ENCODE measurements around the gene SPAG16.
A peak's percentile ranks its signal among the peaks of the same experiment; 100 is the strongest.

The SPAG16 gene

DNA sequence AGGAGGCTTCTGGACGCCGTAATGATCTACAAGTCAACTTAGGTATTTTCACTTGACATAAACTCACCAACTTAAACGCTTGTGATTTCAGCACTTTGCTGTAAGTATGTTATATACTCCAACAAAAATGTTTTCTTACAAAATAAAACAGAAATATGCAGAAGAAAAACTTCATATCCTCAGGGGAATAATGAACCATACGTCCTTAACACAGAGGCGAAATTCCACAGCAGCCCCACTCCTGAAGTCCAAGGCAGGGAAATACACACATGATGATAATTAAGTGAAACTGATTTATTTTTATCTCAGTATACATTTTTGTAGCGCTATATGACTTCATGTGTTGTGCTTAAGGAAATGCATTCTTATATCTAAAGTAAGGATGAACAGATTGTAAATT is 791.2 kb downstream of the SPAG16 start:
- no peak overlapping the region for H3K4me3 Mint-ChIP-seq
- no peak overlapping the region for H3K27ac Mint-ChIP-seq
- H3K27me3 Mint-ChIP-seq = no peaks in the 10 kb centered on the region
- no peak for ATAC-seq
- no peaks in the 10 kb centered on the region for H3K36me3 Mint-ChIP-seq
- H3K9me3 Mint-ChIP-seq = no peaks in the 10 kb centered on the region
- no peaks in the 10 kb centered on the region for H3K4me1 Mint-ChIP-seq

DNA sequence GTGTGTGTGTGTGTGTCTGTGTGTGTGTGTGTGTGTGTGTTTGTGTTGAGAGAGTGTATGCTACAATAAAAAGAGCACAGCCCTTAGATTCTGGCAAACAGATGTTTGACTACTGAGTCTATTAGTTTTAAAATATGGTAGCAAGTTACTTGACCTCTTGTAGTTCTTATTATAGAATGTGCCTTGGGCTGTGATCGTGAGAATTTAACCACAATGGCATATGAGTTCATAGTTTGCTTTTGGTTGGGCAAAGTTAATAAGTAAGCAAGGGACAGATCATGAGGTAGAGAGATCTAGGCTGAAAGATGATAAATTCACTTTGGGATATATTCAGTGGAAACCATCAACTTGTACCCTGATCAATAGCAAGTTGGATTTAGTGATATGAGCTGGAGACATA is 792.3 kb downstream of the SPAG16 start:
- no peak for ATAC-seq
- H3K27ac Mint-ChIP-seq = no peak overlapping the region
- H3K36me3 Mint-ChIP-seq = no peaks in the 10 kb centered on the region
- no peaks in the 10 kb centered on the region for H3K9me3 Mint-ChIP-seq
- no peak overlapping the region for H3K4me3 Mint-ChIP-seq
- no peaks in the 10 kb centered on the region for H3K4me1 Mint-ChIP-seq
- no peaks in the 10 kb centered on the region for H3K27me3 Mint-ChIP-seq

DNA sequence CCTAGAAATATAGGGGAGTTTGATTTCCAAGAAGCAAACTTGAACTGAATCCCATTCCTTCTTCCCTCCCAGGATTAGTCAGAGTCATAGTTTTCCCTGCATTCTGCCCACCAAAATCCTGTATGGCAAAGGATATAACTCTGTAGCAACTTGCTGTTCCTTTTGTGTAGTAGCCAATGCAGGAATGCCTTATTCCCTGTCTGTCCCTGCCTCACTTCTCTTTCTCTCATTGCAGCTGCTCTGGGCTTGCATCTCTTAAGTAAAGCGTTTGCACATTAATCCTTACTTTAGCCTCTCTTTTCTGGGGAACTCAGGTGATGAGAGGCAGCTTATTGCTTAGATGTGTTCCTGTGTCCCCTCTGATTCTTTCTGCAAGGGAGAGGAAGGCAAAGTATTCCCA is 793.5 kb downstream of the SPAG16 start:
- no peak for ATAC-seq
- H3K27me3 Mint-ChIP-seq = no peaks in the 10 kb centered on the region
- no peaks in the 10 kb centered on the region for H3K9me3 Mint-ChIP-seq
- H3K4me3 Mint-ChIP-seq = no peak overlapping the region
- no peak overlapping the region for H3K27ac Mint-ChIP-seq
- no peaks in the 10 kb centered on the region for H3K4me1 Mint-ChIP-seq
- no peaks in the 10 kb centered on the region for H3K36me3 Mint-ChIP-seq

DNA sequence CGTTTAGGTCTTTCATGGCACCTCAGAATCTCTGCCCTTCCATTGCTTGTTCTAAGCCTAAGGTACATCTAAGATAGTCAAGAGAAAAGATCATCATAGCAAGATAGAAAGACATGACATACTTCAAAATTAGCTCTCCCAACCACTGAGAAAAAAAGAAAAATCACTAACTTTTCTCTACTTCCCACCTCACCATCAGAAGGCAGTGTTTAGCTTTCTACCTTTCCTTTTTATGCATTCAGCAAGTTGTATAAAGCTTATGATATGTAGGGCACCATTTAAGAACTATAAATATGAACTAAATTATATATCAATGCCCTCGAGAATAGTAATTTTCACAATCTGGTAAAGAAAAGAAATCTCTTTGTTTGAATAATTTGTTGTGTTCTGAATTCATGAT is 794.8 kb downstream of the SPAG16 start:
- H3K4me3 Mint-ChIP-seq = no peak overlapping the region
- no peaks in the 10 kb centered on the region for H3K36me3 Mint-ChIP-seq
- no peak overlapping the region for H3K27ac Mint-ChIP-seq
- H3K4me1 Mint-ChIP-seq = no peaks in the 10 kb centered on the region
- ATAC-seq = no peak
- no peaks in the 10 kb centered on the region for H3K27me3 Mint-ChIP-seq
- no peaks in the 10 kb centered on the region for H3K9me3 Mint-ChIP-seq

DNA sequence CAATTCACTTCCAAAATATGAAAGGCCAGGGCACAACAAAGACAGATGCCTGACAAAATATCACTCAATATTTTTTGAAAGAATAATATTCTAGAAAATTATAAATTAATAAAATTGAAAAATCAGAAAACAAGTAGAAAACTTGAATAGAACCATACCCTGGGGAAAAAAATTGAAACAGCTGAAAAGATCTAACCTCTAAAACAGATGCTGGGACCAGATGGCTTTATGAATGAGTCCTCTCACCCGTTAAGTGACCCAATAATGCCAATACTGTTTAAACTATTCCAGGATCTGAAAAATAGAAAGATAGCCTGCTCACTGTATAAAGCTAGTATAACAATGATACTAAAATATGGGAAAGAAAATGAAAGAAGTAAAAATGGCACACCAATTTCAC is 804.3 kb downstream of the SPAG16 start:
- no peak for ATAC-seq
- no peaks in the 10 kb centered on the region for H3K36me3 Mint-ChIP-seq
- H3K9me3 Mint-ChIP-seq = peaks cover 3% of the 10 kb centered on the region
- no peak overlapping the region for H3K4me3 Mint-ChIP-seq
- H3K27me3 Mint-ChIP-seq = no peaks in the 10 kb centered on the region
- H3K4me1 Mint-ChIP-seq = no peaks in the 10 kb centered on the region
- no peak overlapping the region for H3K27ac Mint-ChIP-seq

DNA sequence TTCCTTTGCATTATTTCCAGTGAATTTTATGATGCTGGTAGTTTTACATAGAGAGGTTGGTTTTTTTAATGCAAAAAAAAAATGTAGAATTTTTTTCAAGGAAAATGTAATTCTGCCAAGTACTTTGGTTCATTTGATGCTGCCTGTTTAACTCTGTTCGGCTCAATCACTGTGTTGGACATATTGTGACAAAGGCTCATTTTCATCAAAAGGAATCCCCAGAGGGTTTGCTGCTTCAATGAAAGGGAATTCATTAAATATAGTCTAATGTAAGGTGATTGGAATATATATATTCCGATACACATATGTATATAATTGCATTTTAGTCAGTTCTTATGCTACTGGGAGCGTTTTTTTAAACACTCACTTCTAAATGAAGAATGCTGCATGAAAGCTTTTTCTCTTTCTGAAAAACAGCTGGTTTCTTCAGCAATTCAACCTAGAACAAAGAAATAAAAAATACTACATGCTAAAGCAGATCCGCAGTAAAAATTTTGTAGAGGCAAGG is 812.0 kb downstream of the SPAG16 start:
- Mint-ChIP-seq H3K4me1 (no peaks in the 10 kb centered on the region), H3K27ac (no peak overlapping the region), H3K4me3 (no peak overlapping the region), H3K27me3 (no peaks in the 10 kb centered on the region), H3K9me3 (peaks cover 2% of the 10 kb centered on the region), H3K36me3 (no peaks in the 10 kb centered on the region)
- no peak for ATAC-seq

DNA sequence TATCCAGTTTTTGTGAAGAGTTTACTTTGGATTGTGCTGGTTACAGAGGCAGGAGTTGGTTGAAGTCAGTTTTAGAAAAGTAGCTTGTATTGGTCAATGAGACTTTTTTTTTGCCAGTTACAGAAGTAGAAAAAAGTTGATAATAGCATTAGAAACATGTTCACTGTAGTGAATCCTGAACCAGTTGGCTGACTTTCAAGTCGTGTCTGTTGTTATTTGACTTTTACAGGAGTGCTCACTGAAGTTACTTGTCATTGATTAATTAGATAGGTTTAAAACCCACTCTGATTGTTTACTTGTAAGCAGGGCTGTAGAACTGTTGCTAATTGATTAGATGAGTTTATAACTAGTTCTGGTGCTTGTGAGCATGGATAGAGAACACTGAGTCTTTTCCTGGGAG is 814.5 kb downstream of the SPAG16 start:
- Mint-ChIP-seq H3K27me3 (no peaks in the 10 kb centered on the region), H3K9me3 (peaks cover 5% of the 10 kb centered on the region), H3K36me3 (no peaks in the 10 kb centered on the region), H3K27ac (no peak overlapping the region), H3K4me1 (no peaks in the 10 kb centered on the region), H3K4me3 (no peak overlapping the region)
- no peak for ATAC-seq

DNA sequence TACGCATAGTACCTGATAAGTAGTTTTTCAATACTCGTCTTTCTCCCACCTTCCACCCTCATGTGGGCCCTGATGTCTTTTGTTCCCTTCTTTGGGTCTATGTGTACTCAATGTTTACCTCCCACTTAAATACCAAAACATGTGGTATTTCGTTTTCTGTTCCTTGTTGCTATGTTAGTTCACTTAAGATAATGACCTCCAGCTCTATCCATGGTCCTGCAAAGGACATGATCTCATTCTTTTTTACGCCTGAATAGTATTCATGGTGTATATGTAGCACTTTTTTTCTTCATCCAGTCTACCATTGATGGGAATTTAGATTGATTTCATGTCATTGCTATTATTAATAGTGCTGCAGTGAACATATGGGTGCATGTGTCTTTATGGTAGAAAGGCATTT is 816.2 kb downstream of the SPAG16 start:
- peaks cover 5% of the 10 kb centered on the region for H3K9me3 Mint-ChIP-seq
- H3K36me3 Mint-ChIP-seq = no peaks in the 10 kb centered on the region
- H3K4me3 Mint-ChIP-seq = no peak overlapping the region
- H3K27me3 Mint-ChIP-seq = no peaks in the 10 kb centered on the region
- ATAC-seq = no peak
- no peaks in the 10 kb centered on the region for H3K4me1 Mint-ChIP-seq
- H3K27ac Mint-ChIP-seq = no peak overlapping the region

DNA sequence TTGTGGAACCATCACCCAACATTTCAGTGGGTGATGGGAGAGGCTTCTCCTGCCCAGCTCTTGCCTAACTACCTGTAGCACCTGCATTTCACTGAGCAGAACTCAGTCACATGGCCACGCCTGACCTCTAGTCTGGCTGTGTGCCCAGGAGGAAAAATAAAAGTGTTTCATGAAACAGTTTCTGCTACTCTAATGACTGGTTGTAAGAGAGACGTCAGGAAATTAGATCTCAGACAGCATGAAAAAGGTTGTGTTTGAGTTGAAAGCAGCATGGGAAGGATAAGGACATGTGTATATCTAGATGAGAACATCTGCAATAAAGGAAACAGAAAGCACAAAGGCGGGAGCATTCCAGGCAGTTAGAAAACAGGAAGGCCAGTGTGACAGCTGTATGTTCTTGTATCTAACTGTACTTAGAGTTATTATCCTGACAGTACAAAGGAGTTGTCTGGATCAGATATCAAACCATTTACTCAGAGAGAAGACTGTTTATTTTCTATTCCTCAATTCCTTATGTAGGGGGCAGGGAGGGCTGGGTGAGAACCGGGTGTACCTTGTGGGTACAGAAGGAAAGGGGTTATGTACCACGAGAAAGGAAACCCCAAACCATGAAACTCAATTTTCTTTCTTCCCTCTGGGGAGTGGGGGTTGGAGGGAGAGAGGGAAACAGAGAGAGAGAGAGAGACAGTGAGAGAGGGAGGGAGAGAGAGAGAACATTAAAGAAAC is 819.2 kb downstream of the SPAG16 start:
- Mint-ChIP-seq H3K27me3 (no peaks in the 10 kb centered on the region), H3K4me3 (no peak overlapping the region), H3K4me1 (no peaks in the 10 kb centered on the region), H3K36me3 (no peaks in the 10 kb centered on the region), H3K27ac (no peak overlapping the region), H3K9me3 (peaks cover 5% of the 10 kb centered on the region)
- no peak for ATAC-seq

DNA sequence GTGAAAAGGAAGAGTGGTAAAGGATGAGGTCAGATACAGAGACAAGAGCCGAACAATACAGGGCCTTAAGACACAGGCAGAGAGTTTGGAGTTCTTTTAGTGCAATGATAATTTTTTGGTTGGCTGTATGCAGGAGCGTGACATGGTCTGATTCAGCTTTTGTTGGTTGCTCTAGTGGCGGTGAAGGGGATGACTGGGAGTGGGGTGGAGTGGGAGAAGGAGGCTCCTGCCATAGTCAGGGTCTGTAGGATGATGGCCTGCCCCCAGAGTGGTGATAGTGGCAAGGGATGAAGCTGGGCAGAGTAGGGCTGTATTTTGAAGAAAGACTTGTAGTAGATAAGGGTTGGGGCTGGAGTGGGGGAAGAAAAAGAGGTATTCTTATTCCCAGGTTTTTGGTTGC is 820.0 kb downstream of the SPAG16 start:
- Mint-ChIP-seq H3K9me3 (peaks cover 5% of the 10 kb centered on the region), H3K27ac (no peak overlapping the region), H3K4me3 (no peak overlapping the region), H3K36me3 (no peaks in the 10 kb centered on the region), H3K27me3 (no peaks in the 10 kb centered on the region), H3K4me1 (no peaks in the 10 kb centered on the region)
- ATAC-seq = peak; percentile 34

DNA sequence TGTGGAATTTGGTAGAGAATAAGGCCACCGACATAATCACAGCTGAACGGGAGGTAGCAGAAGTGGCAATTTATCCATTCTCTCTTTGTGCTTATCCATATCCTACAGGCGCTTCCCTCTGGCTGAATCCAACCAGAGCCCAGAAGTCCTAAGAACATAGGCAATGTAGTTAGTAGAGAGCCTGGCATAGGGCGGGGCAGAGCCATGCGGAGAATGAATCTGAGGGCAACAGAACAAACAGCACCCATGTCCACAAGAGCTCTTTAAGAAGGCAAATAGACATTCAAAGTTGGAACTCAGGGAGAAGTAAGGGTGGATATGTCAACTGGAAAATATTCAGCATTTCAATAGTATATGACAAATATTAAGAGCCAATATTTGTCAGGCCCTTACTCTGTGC is 820.7 kb downstream of the SPAG16 start:
- H3K27ac Mint-ChIP-seq = no peak overlapping the region
- no peak overlapping the region for H3K4me3 Mint-ChIP-seq
- no peaks in the 10 kb centered on the region for H3K27me3 Mint-ChIP-seq
- no peak for ATAC-seq
- peaks cover 5% of the 10 kb centered on the region for H3K9me3 Mint-ChIP-seq
- H3K36me3 Mint-ChIP-seq = no peaks in the 10 kb centered on the region
- H3K4me1 Mint-ChIP-seq = no peaks in the 10 kb centered on the region

DNA sequence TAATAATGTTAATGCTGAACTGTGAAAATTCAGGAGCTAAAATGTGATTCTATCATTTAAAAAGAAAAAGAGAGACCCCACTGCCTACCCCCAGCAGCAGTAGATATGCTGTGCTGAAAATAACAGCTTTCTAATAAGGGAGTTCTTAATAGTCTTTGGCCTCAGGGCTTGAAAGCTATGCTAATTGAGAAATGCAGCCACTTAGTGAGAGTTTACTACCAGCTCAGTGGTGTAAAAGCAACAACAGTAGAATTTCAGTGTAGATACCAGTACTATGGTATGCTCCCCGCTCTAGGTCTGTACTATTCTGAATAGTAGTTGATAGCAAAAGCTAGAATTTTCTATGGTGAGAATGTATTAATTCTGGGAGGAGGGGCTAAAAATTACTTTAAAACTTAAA is 823.5 kb downstream of the SPAG16 start:
- Mint-ChIP-seq H3K27me3 (no peaks in the 10 kb centered on the region), H3K36me3 (no peaks in the 10 kb centered on the region), H3K4me1 (no peaks in the 10 kb centered on the region), H3K27ac (no peak overlapping the region), H3K4me3 (no peak overlapping the region), H3K9me3 (peaks cover 6% of the 10 kb centered on the region)
- no peak for ATAC-seq

DNA sequence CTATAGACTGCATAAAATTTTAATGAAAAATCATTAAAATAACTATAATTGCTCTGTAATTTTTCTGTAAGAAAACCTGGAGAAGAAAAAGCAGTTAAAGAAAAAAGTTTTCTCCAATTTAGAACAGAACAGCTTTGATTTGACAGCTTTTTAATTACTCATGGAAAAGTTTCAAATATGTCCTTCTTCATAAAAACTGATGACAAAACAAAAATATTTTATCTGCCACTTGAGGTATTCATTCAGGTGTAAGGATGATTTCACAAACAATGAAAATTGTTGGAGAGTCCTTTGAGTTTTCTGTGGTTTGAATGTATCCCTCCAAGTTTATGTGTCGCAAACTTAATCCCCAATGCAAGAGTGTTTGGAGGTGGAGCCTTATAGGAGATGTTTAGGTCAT is 824.3 kb downstream of the SPAG16 start:
- Mint-ChIP-seq H3K9me3 (peaks cover 6% of the 10 kb centered on the region), H3K36me3 (no peaks in the 10 kb centered on the region), H3K4me3 (no peak overlapping the region), H3K4me1 (no peaks in the 10 kb centered on the region), H3K27me3 (no peaks in the 10 kb centered on the region), H3K27ac (no peak overlapping the region)
- no peak for ATAC-seq

DNA sequence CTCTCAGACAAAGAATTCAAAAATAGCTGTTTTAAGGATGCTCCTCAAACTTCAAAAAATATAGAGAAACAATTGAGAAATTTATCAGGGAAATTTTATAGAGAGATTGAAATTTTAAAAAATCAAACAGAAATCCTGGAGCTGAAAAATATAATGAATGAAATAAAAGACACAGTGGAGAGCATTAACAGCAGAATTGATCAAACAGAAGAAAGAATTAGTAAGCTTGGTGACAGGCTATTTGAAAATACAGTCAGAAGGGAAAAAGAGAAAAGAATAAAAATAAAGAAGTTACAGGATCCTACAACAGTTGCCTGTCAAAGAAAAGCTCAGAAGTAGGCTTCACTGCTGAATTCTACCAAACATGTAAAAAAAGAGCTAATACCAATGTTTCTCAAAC is 832.8 kb downstream of the SPAG16 start:
- no peaks in the 10 kb centered on the region for H3K4me1 Mint-ChIP-seq
- H3K27me3 Mint-ChIP-seq = no peaks in the 10 kb centered on the region
- no peak for ATAC-seq
- H3K27ac Mint-ChIP-seq = no peak overlapping the region
- H3K9me3 Mint-ChIP-seq = peaks cover 13% of the 10 kb centered on the region
- no peaks in the 10 kb centered on the region for H3K36me3 Mint-ChIP-seq
- H3K4me3 Mint-ChIP-seq = no peak overlapping the region

DNA sequence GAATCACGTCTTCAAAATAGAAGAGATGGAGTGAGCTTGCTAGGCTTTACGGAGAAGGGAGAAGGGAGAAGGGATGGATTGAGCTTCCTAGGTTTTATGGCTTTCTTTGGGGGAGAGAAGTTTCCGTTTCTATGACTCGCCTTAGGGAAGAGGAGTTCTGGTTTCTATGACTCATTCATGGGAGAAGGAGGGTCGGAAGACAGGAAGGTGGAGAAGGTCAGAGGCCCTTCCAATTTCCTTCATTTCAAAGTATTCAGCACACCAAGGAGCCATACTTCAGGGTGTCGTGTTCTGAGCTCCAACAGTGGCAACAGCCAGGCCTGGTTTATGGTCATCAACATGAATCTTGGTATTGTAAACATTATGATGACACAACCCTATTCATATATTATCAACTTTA is 841.9 kb downstream of the SPAG16 start:
- H3K4me1 Mint-ChIP-seq = no peaks in the 10 kb centered on the region
- H3K36me3 Mint-ChIP-seq = no peaks in the 10 kb centered on the region
- H3K4me3 Mint-ChIP-seq = no peak overlapping the region
- no peak for ATAC-seq
- H3K9me3 Mint-ChIP-seq = no peaks in the 10 kb centered on the region
- H3K27me3 Mint-ChIP-seq = no peaks in the 10 kb centered on the region
- H3K27ac Mint-ChIP-seq = no peak overlapping the region

DNA sequence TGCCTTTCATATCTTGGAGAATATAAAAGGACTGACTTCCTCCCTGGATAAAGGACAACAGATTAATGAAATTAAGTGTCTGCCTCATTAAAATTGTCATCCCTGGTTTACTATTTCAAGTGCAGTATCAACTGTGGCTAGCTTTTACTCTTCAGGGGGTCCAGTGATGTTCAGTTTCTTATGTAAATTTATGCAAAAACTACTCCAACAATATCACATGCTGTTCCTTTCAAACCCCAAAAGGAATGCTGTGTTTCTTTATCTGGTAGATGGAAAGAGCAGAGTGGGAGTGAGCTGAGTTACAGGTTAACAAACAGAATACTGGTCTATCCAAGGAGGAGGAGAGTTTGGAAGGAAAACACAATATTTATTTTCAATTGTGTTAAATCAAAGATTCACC is 842.9 kb downstream of the SPAG16 start:
- Mint-ChIP-seq H3K36me3 (no peaks in the 10 kb centered on the region), H3K27ac (no peak overlapping the region), H3K9me3 (no peaks in the 10 kb centered on the region), H3K4me1 (no peaks in the 10 kb centered on the region), H3K4me3 (no peak overlapping the region), H3K27me3 (no peaks in the 10 kb centered on the region)
- ATAC-seq = no peak

DNA sequence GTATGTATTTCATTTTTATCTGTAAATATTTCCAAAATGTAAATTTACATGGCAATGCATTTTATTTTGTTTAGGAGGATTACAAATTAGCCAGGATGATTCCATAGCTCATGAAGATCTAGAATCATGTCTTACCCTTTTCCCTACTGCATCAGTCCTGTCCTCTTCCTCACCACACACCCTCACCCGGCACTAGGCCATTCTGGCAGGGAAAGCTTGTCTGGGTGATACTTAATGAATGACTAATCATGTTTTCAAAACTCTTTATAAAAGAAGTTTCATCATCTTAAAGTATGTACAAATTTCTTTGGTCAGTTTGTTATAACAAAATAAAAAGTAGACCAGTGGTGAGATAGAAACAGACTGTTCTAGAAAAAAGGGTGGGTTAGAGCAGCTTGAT is 843.3 kb downstream of the SPAG16 start:
- Mint-ChIP-seq H3K36me3 (no peaks in the 10 kb centered on the region), H3K4me3 (no peak overlapping the region), H3K27ac (no peak overlapping the region), H3K9me3 (peaks cover 2% of the 10 kb centered on the region), H3K27me3 (no peaks in the 10 kb centered on the region), H3K4me1 (no peaks in the 10 kb centered on the region)
- ATAC-seq = no peak
